ENCODE measurements around the gene STRIP2. TPM values are rescaled to one million over a fixed set of nuclear protein-coding genes. Genes with fewer than 3 reads are reported as not detected.
"Not testable (repeated sequence)": the region's sequence is repeated elsewhere in the genome, so short reads cannot be mapped to it uniquely, and the experiment has no call there.

Gene STRIP2
- total RNA-seq = 2.3 and 3.8 TPM in 2 replicates

- DNase-seq (ENCODE audit: low read depth) = peak; percentile 44
Measured at GRCh38 chr7:129433847-129434674, at the start of gene STRIP2. Gene STRIP2 (plus strand): TSS chr7:129434432. CDS start chr7:129434473, 41 bp downstream.

GRCh38 chr7:129385116-129385515 is 49.1 kb upstream of the STRIP2 start:
- DNase-seq (ENCODE audit: low read depth) = no peak

GRCh38 chr7:129385598-129385997 is 48.6 kb upstream of the STRIP2 start:
- DNase-seq (ENCODE audit: low read depth) = no peak

- DNase-seq (ENCODE audit: low read depth) = no peak
Measured at GRCh38 chr7:129386506-129386905, 47.7 kb upstream of the STRIP2 start.

GRCh38 chr7:129387537-129387936 is 46.7 kb upstream of the STRIP2 start:
- no peak for DNase-seq (ENCODE audit: low read depth)

- DNase-seq (ENCODE audit: low read depth) = no peak
Measured at GRCh38 chr7:129388333-129389098, 45.7 kb upstream of the STRIP2 start.

- no peak for DNase-seq (ENCODE audit: low read depth)
Measured at GRCh38 chr7:129389829-129390228, 44.4 kb upstream of the STRIP2 start.

GRCh38 chr7:129390314-129390713 is 43.9 kb upstream of the STRIP2 start:
- DNase-seq (ENCODE audit: low read depth) = no peak

- no peak for DNase-seq (ENCODE audit: low read depth)
Measured at GRCh38 chr7:129391546-129392171, 42.6 kb upstream of the STRIP2 start.

- no peak for DNase-seq (ENCODE audit: low read depth)
Measured at GRCh38 chr7:129393255-129393654, 41.0 kb upstream of the STRIP2 start.

GRCh38 chr7:129394101-129394500 is 40.1 kb upstream of the STRIP2 start:
- DNase-seq (ENCODE audit: low read depth) = peak; percentile 82

- peak; percentile 16 for DNase-seq (ENCODE audit: low read depth)
Measured at GRCh38 chr7:129394982-129395914, 39.0 kb upstream of the STRIP2 start.

GRCh38 chr7:129401228-129401966 is 32.8 kb upstream of the STRIP2 start:
- DNase-seq (ENCODE audit: low read depth) = peak; percentile 48

GRCh38 chr7:129401967-129402860 is 32.0 kb upstream of the STRIP2 start:
- no peak for DNase-seq (ENCODE audit: low read depth)

GRCh38 chr7:129405527-129405926 is 28.7 kb upstream of the STRIP2 start:
- no peak for DNase-seq (ENCODE audit: low read depth)

GRCh38 chr7:129410238-129410637 is 24.0 kb upstream of the STRIP2 start:
- DNase-seq (ENCODE audit: low read depth) = not testable (repeated sequence)

GRCh38 chr7:129412501-129412900 is 21.7 kb upstream of the STRIP2 start:
- no peak for DNase-seq (ENCODE audit: low read depth)

- DNase-seq (ENCODE audit: low read depth) = no peak
Measured at GRCh38 chr7:129417073-129417472, 17.2 kb upstream of the STRIP2 start.

GRCh38 chr7:129421717-129422250 is 12.4 kb upstream of the STRIP2 start:
- DNase-seq (ENCODE audit: low read depth) = no peak
